GM18861 (cell line): ENCODE results near the gene NEDD4L.

ENCODE experiments used
- ATAC-seq: cut with Tn5 transposase; IDR thresholded peaks from one replicate; pipeline ENCODE4 v1.9.1; 2021; ENCODE audit not compliant: unreplicated experiment

NEDD4L gene

DNA sequence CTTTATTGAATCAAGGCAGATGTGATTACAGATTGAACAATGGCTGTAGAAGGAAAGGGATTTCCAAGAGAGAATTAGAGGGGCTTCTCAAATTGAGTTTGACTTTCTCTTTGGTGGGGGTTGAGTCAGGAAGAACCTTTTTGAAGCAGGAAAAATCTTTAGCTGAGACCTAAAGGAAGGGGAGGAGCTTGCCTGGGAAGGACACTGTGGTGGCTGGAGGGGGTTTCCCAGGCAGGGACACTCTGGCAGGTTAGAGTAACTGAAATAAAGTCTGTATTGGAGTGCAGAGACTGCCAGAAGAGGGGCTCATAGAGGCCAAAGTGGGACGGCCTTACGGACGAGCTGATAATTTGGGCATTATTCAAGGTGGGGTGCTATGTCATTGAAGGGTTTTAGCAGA is 69.3 kb downstream of the NEDD4L start:
- ATAC-seq, result peak; percentile 47

DNA sequence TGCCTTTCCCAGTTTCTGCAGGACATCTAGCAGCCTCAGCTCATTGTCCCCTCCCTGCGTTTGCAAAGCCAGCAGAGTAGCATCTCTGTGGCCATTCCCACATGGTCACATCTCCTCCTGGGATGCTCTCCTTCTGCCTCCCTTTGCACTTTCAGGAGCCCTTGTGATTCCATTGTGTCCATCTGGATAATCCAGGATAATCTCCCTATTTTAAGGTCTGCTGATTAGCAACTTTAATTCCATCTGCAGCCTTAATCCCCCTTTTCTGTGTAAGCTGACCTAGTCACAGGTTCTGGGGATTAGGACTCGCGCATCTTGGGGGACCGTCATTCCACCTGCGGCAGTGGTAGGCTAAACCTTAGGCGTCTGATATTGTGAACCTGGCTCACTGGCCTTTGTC is 70.7 kb downstream of the NEDD4L start:
- no peak for ATAC-seq

DNA sequence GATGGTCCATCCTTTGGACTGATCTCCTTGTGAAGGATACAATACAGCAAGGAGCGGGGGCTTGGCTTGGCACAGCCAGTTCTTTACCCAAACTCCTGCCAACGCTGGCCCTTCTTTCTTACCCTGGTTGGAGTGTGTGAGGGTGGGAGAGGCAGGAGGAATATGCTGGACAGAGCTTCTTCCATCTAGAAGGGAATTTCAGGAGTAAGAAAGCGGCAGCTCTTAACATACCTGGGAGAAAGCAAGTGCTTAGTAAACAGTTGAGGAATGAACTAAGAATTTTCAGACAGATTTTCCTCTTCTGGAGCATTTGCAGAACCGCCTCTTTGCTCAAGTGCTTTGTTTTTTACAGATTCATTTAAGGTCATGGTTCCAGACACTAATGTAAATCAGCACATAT is 72.8 kb downstream of the NEDD4L start:
- no peak for ATAC-seq

DNA sequence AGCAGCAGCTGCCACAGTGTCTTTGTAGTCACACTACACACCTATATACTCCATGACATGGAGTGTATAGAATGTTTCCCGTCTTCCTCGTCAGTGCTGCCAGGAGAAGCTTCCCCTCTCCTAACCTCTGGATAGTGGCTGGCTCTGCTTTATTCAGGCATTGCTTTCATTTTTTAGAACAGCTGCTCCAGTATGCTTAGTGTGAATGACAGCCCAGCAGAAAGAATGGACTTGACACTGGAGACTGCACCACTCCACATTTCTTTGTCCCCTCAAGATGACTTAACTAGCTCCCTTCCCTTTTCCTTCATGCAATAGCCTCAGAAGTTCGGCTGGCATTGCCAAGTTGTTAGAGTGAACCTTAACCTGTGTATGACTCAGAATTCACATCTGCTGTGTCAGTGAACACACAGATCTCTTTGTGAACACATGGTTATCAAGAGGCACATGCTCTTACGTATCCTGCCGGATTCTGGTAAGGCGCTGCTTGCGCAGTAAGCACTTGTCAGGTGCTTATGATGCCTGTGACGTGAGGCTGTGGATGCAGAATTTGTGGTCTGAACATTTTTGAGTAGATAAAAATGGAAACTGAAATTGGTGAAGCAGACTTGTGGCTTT is 73.9 kb downstream of the NEDD4L start:
- no peak for ATAC-seq

DNA sequence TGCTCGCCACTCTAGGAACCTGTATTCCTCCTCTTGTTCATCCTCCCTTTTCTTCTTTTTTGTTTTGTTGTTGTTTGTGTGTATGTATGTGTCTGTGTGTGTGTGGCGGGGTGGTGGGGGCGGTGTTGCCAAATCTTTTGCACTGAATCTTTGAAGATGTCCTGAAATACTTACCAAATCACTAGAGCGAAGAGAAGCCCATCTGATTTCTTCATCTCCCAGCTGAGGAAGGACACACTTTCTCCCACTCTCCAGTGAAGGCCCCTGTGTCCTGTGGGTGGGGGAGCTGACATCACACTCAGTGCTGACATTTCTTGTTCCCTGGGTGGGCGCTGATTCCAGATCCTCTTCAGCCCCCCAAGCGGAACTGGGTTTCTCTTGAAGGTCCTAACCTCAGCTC is 74.5 kb downstream of the NEDD4L start:
- no peak for ATAC-seq

DNA sequence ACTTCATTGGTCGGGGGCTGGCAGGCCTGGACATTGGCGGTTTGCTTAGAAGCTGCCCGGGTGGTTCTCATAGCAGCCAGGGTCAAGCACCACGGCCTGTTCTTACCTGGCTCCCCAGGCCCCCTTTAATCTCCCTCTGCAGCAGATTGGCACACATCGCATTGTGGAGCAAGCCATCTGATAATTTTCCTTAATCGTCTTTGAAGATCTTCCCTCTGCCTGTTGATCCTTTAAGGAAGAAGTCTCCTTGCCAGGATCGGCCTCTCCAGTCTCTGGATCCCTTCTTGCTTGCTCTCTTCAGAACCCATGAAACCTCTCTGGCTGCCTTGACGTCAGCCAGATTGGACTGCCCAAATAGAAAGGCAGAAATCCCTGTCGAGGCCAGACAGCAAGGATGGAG is 75.8 kb downstream of the NEDD4L start:
- no peak for ATAC-seq

DNA sequence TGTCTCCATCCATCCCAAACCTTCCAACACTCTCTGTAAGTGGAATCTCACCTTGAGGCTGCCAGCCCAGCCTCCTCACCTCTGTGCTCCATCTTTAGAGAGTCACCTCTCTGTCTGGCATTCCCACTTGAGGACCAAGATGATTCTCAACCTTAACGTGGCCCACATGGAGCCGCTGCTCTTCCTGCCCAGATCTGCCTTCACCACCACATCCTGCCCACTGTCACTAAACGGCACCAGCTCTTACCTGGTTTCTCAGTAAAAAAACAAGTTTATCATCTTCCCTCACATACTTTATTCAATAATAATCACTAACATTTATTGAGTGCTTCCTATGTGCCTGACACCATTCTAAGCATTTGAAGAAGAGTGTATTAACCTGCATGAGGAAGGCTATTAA is 80.4 kb downstream of the NEDD4L start:
- no peak for ATAC-seq

DNA sequence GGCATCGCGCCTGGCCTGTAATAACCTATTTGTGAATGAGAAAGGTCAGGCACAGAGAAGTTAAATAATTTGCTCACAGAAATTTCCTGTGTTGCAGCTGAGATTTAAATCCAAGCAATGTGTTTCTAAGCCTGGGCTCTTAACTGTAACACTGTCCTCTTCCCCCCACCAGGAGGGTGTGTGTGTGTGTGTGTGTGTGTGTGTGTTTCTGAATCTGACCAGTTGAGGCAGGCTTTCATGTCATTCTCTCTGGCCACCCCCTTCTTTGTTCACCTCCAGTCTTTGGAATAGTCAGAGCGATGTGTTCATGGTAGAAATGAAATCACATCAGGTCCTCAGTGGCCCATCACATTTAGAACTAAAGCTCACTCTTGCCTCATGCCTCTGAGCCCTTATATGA is 81.2 kb downstream of the NEDD4L start:
- no peak for ATAC-seq

DNA sequence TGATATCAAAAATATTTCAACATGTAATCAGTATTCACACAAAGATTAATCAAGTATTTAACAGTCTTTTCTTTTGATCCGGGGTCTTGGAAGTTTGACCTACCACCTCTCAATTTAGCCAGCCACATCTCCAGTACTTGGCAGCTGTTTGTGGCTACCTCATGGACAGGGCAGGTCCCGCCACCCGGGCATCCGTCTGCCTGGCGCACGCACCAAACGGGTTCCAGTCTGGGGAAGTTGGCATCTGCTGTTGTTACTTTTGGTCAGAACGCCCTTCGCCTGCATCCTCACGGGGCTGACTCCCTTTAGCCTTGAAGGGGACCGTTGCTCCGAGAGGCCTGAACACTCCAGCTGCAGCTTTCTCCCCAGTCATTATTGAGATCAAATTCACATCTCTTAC is 81.7 kb downstream of the NEDD4L start:
- ATAC-seq, result no peak

DNA sequence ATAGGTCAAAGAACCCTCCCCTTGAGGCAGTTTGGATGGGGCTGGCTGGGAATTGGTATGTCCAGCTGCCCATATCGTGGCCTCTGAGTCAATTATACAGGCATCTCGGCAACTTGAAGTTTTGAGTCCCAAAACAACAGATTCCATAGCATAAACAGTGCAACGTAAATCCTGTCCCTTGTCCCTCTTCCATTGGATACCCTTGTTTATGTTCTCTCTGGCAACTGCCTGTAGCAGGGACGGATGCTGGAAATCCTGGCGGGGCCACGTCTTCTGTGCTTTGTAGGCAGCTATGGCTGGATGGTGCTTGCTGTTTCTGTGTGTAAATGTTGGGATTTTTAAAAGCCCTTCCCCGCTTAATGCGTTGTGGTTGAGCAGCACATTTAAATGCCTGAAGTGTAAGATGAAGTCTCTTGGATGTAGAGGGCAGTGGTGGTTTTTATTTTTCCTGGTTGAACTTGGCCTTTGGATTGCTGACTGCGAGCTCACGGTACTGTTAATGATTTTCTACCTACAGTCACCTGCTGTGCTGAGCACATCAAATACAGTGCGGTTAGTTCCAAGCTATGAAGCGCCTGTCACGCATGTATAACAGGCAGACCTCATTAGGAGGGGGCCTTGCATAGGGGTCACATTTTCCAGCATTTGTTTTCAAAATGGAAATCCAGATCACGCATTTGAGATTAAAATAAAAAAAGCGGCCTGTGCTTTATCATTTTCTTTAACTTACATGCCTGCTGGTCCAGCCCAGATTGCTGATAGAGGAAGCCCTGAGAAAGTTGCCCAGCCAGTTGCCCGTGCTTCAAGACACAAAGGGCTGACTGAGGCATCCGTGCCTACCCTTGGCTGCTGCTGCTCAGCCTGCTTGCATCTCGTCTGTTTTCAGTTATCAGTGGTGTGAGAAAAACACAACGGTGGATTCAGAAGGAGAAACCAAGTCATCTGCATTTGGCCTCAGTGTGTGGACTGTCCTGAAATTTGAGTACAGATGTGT is 84.7 kb downstream of the NEDD4L start:
- no peak for ATAC-seq

DNA sequence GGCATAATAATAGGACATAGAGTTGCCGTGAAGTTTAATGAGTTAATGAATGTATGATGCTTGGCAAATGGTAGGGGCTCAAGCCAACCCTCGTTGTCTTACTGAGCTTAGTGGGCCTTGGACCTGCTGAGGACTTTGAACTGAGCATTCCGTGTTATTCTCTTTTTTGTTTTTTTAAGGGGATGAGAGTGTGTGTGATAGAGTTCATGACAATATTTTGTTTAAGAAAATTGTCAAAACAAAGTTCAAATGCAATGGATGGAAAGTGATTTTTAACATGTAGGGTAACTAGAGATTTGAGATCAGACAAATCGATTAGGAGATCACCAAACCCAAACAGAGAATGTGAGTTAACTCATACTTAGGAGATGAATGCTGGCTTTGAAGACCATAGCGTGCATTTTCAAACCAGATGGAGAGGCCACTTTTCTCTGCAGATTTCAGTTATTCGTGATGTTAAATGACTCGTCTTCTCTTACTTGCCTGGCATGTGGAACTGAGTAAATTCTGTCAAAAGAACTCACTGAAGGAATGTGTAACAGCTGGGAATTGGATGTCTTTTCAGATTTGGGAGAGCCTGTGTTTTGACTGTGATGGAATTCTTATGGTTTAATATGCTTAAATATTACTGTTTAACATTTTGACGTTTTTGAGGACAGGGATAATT is 88.7 kb downstream of the NEDD4L start:
- ATAC-seq, result no peak

DNA sequence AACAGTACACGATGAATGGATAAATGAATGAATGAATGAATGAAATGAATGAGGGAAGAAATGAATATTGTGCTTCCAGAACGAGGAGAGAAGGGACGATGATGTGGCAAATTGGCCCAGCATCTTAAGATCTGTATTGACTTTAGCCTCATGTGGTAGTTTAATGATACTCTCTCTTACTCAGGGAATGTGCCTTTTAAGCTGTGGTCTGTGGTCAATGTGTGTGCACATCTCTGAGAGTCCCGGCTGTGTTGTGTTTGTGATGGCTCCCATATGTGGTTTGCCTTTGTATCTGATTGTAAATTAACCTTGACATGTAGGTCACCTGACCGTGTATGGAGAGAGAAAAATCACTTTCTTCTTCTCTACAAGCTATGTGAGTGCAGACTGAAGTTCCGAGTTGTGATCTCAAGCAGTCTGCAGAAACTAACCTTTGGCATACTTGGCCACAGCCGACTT is 91.2 kb downstream of the NEDD4L start:
- peak; percentile 72 for ATAC-seq

DNA sequence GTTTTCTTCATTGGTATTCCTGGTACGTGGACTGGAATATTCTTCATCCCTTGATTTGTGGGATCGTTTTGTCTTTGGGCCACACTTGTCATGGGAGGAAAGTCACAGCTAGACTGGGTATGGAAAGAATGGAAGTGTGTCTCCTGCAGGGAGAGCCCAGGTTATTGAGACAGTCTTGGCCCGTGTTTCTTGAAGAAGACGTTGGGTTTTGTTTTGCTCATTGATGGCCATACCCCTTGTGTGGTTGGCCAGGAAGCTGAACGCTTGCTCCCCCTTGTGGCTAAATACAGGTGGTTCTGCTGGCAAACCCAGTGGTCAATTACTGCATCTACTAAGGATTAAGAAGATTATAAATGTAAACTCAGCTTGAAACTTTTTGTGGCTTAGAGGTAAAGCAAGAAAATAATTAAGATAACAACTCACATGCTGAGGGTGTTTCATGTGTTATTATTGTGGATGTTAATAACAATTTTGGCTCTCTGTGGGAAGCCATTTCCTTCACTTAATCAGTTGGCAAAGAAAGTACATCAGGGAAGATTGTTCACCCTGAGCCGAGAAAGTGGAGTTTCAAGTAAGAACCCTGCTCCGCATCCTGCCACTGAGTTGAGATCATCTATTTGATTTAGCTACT is 91.8 kb downstream of the NEDD4L start:
- ATAC-seq, result no peak

DNA sequence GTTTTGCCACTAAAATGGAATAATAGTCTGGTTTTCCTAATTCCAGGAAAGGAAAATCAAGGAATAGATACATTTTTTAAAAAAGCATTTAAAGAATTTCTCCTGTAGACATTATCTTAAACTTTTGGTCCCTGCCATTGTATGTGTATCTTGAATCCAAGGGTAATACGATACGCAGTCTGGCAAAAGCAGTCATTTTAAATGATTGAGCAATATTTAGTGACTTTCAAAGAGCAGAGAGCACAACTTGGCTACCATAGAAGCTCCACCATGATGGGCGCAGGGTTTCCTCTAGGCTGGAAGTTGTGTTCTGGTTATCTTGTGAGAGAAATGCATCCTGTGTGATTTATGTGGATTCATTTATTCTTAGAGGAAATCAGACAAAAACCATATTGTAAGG is 92.9 kb downstream of the NEDD4L start:
- ATAC-seq, result no peak

DNA sequence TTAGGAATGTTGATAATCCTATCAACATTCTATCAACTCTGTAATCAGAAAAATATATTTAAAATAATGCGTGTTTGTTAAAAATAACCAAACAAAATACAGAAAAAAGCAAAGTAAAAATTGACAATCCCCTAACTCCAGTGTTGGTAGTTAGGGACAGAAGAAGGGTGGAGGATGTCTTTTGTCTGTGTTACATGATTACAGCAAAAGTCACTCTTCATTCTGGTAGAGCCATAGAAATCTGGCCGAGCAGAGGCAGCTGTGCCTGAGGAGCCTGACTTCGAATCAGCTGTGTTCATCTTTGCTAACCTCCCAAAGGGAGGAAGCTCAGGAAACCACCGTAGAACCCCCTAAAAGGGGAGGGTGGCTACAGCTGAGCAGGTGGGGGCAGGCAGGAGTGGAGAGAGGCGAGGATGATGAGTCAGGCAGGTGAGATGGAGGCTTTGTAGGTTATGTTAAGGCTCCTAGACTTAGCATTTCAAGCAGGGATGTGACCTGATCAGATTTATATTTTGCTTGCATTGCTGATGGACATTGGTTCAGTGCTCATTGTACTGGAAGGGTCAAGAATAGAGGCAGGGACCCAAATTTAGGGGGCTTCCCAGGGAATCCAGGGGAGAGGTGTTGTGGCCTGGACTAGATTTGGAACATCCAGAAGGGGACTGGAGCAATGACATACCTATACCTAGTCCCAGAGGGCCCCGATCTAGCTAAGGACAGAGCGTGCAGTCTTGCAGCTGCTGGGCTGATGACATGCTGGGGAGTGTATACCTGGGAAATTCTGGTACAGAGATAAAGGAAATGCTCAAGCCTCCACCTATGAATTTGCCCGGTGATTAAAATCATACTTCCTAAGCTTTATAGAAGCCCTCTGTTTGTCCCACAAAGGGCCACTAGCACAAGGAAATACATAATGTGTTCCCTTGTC is 95.7 kb downstream of the NEDD4L start:
- ATAC-seq, result no peak

DNA sequence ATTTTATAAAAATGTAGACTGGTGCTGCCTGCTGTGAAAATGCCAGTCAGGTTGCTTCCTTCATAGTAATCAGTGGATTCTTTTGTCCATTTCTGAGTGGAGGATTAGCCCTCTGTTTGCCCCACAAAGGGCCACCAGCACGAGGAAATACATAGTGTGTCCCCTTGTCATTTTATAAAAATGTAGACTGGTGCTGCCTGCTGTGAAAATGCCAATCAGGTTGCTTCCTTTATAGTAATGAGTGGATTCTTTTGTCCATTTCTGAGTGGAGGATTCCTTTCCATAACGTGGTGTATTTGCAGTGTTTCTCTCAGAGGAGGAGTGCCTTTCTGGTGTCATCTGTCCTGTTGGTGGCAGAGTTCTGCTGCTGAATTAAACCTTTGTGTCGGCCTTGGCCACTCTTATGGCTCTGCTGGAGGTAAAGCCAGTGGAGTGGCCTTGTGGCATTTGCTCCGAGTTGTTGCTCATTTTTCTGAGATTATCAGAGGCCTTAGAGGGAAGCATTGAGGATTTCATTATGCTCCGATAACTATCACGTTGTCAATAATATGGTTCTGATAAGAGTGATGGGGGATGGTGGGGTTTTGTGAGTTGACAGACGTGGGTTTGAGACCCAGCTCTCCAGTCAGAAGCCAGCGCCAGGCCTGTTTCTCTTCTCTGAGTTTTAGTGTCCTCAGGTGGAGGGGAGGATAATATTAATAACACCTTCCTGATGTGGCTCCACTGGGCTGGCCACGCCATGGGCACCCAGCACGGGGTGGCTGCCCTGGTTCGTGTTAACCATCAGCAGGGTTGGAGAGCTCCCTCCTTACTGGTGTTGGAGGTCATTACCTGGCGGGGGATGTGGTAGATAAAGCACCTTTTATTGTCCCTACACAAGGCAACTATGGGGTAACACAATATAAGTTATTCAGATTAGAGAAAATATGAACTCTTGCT is 96.6 kb downstream of the NEDD4L start:
- no peak for ATAC-seq

DNA sequence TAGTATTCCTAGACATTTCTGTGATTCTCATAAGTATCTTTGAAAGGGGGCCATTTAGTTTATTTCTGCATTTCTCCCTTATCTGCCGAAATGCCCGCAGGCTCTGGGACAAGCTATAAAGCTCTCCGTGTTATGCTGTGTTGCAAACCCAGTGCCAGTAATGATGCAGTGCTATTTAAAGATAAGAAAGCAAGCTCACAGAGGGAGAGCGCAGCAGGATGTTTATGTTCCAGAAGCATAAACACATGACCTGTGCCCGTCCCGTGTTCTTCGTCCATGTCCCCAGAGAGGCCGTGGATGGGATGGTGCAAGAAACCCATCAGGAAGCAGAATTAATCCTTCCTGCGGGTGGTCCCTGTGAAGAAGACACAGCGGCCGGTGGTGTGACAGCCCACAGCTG is 99.4 kb downstream of the NEDD4L start:
- ATAC-seq, result no peak

DNA sequence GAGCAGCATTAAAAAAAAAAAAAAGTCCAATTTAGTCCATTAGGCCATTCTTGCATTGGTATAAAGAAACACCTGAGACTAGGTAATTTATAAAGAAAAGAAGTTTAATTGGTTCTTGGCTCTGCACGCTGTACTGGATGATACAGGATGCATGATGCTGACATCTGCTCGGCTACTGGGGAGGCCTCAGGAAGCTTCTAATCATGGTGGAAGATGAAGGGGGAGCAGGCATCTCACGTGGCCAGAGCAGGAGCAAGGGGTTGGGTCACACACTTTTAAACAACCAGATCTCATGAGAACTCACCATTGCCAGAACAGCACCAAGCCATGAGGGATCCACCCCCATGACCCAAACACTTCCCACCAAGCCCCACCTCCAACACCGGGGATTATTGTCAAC is 100.1 kb downstream of the NEDD4L start:
- ATAC-seq, result no peak

DNA sequence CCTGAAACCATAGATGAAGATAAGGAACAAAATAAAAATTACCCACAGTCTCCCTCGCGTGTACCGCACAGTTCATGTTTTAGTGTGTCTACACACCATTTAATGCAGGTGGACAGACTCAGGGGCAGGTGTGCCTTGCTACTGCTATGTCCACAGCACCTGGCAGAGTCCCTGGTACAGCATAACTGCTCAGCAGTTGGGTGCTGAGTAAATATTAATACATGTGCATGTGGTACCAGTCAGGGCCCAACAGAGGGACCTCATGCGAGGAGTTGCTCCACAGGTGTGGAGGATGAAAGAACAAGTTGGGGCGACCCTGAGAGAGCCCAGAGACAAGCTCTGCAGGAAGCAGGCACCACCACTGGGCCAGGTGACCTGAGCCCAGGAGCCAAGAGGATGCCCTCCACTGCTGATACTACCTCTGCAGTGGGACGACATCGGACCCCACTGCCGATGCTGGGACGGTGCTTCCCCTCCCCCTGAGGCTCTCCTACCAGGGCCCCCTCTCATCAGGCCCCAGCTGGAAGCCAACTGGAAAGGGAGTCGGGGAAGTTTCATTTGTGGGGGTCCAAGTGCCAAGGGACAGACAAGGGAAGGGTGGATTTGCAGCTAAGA is 100.8 kb downstream of the NEDD4L start:
- ATAC-seq, result no peak
